Stimulated activated naive CD8-positive, alpha-beta T cell treated with anti-CD3 and anti-CD28 coated beads, Interleukin-15, Interleukin-2, amounts not matched to agents 100 U/mL and 50 U/mL, for 24 hours (primary cell): ENCODE measurements around the gene KIAA1614.
A peak's percentile ranks its signal among the peaks of the same experiment; 100 is the strongest.

Experiments used
- ATAC-seq: fragments of 150-1000 bp; cut with Tn5 transposase; one replicate; pipeline ENCODE4 v1.10.0; 2021
- DNase-seq: peaks from one replicate; pipeline ENCODE4 v3.0.0; 2021

Gene KIAA1614

GRCh38 chr1:180926164-180926981 lies 13.7 kb downstream of the KIAA1614 start:
- DNase-seq = no peak
- ATAC-seq = no peak

GRCh38 chr1:180927348-180927747 lies 14.7 kb downstream of the KIAA1614 start:
- DNase-seq (no peak), ATAC-seq (no peak)

- DNase-seq = no peak
- ATAC-seq = no peak
These were observed 15.1 kb downstream of the KIAA1614 start for GRCh38 chr1:180927841-180928240.

GRCh38 chr1:180928331-180929230 lies 15.9 kb downstream of the KIAA1614 start:
- ATAC-seq (peak; percentile 26), DNase-seq (no peak)

- DNase-seq = no peak
- ATAC-seq = no peak
These were observed 16.7 kb downstream of the KIAA1614 start for GRCh38 chr1:180929389-180929788.

GRCh38 chr1:180930687-180931086 lies 18.0 kb downstream of the KIAA1614 start:
- ATAC-seq (no peak), DNase-seq (no peak)

- ATAC-seq = no peak
These were observed 18.8 kb downstream of the KIAA1614 start for GRCh38 chr1:180931529-180931928.

GRCh38 chr1:180932378-180932777 lies 19.7 kb downstream of the KIAA1614 start:
- no peak for DNase-seq
- no peak for ATAC-seq

More at GRCh38 chr1:180931529-180931928, 18.8 kb downstream of the KIAA1614 start:
- no peak for DNase-seq

- DNase-seq = no peak
- ATAC-seq = no peak
These were observed 20.4 kb downstream of the KIAA1614 start for GRCh38 chr1:180933141-180933540.

GRCh38 chr1:180934563-180934962 lies 21.9 kb downstream of the KIAA1614 start:
- no peak for ATAC-seq
- DNase-seq = no peak

GRCh38 chr1:180935326-180936109 lies 22.8 kb downstream of the KIAA1614 start:
- ATAC-seq = no peak
- DNase-seq = no peak

GRCh38 chr1:180936110-180937011 lies 23.7 kb downstream of the KIAA1614 start:
- ATAC-seq = no peak

GRCh38 chr1:180937012-180937372 lies 24.3 kb downstream of the KIAA1614 start:
- DNase-seq = no peak
- ATAC-seq = no peak

More at GRCh38 chr1:180936110-180937011, 23.7 kb downstream of the KIAA1614 start:
- DNase-seq = no peak

GRCh38 chr1:180937624-180938225 lies 25.0 kb downstream of the KIAA1614 start:
- DNase-seq (no peak), ATAC-seq (peak; percentile 30)

GRCh38 chr1:180939073-180939710 lies 26.5 kb downstream of the KIAA1614 start:
- ATAC-seq (no peak), DNase-seq (no peak)

GRCh38 chr1:180939711-180940103 lies 27.0 kb downstream of the KIAA1614 start:
- ATAC-seq (no peak), DNase-seq (no peak)

- DNase-seq (no peak), ATAC-seq (no peak)
These were observed 27.7 kb downstream of the KIAA1614 start for GRCh38 chr1:180940445-180940844.

- DNase-seq (no peak), ATAC-seq (no peak)
These were observed 29.0 kb downstream of the KIAA1614 start for GRCh38 chr1:180941518-180942275.

GRCh38 chr1:180945151-180945550 lies 32.5 kb downstream of the KIAA1614 start:
- DNase-seq (no peak), ATAC-seq (no peak)

- ATAC-seq (no peak), DNase-seq (no peak)
These were observed 32.9 kb downstream of the KIAA1614 start for GRCh38 chr1:180945551-180945950.
